GDM1 (cell line): Measurements from ENCODE around the gene FNBP1.
"Not testable (repeated sequence)": the region's sequence is repeated elsewhere in the genome, so short reads cannot be mapped to it uniquely, and the experiment has no call there.

ENCODE experiments used
- DNase-seq: peaks from one replicate; lab custom pipeline; 2025; lab: John Stamatoyannopoulos, UW

Gene FNBP1

GRCh38 chr9:129991139-129991538, 51.9 kb downstream of the FNBP1 start:
- not testable (repeated sequence) for DNase-seq

DNA sequence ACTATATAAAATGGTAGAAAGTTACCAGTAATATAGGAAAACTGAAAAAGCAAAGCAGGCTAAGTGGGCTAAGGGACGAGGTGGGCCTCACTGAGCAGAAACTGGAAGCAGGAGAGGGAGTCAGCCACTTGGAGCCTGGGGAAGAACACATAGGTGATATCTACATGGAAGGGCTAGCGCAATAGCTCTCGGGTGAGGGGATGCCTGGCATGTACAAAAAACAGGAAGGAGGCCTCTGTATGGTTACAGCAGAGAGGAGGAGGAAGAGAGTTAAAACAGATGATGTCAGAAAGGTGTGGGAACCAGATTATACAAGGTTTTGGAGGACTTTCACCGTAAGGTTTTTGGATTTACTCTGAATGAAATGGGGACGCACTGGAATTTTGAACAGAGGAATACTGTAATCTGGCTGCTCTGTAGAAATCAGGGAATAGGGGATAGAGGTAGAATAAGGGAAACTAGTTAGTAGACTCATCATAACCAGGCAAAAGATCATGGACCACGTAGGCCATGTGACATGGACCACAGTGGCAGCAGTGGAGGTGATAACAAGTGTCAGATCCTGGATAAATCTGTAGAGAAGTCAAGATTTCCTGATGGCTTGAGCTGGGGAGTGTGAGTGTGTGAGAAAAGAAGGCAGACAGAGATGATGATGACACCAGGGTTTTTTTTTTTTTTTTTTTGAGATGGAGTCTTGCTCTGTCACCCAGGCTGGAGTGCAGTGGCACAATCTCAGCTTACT, 52.5 kb downstream of the FNBP1 start:
- no peak for DNase-seq

DNA sequence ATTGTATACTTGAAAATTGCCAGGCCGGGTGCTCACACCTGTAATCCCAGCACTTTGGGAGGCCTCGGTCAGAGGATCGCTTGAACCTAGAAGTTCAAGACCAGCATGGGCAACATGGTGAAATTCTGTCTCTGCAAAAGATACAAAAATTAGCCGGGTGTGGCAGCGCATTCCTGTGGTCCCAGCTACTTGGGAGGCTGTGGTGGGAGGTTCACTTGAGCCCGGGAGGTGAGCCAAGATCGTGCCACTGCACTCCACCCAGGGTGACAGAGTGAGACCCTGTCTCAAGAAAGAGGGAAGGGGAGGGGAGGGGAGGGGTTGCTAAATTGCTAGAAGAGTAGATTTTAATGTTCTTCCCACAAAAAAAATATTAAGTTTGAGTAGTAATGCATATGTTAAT, 53.2 kb downstream of the FNBP1 start:
- no peak for DNase-seq

GRCh38 chr9:129989362-129989708, 53.7 kb downstream of the FNBP1 start:
- DNase-seq, result no peak

DNA sequence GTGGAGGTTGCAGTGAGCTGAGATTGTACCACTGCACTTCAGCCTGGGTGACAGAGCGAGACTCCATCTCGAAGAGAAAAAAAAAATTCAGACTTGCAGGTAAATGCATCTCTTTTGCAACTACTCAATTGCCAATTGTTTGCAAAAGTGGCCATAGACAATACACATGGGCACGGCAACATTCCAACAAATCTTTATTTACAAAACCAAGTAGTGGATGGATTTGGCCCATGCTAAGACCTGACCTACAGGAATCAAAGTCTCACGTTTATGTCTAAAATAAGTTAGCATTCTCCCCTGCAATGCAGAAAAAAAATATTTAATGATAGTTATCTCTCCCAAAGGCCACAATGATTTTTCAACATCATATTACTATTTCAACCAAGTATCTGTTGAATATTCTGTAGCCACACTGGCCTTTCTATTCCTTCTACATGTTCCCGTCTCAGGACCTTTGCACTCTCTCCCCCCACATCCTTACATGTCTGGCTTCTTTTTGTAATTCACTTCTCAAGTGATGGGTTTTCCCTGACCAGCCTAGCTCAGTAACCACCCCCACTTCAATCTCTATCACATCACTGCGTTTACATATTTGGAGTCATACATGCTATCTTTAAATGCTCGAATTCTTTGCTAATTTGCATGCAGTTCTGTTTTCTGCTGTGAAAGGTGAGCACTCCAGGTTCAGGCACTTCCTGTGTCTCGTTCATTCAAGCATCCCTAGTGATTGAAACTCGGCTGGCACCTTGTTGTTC, 54.2 kb downstream of the FNBP1 start:
- DNase-seq, result no peak

DNA sequence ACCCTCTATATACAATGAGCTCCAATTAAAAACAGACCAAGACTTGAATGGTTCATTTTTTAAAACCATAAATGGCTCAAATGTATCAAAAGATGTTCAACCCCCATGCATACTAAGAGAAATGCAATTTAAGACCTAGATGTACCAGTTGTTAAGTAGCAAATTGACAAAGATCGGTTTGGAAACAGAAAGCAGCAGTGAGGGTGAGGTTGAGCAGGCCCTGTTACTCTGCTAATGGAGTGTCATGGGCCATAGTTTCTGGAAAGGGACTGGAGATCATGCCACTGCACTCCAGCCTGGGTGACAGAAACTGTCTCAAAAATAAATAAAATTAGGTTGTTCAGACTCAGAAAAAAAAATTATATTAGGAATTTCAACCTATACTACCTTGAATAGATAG, 55.0 kb downstream of the FNBP1 start:
- DNase-seq, result no peak

- no peak for DNase-seq
Observed at GRCh38 chr9:129987047-129987446, 55.9 kb downstream of the FNBP1 start.

DNA sequence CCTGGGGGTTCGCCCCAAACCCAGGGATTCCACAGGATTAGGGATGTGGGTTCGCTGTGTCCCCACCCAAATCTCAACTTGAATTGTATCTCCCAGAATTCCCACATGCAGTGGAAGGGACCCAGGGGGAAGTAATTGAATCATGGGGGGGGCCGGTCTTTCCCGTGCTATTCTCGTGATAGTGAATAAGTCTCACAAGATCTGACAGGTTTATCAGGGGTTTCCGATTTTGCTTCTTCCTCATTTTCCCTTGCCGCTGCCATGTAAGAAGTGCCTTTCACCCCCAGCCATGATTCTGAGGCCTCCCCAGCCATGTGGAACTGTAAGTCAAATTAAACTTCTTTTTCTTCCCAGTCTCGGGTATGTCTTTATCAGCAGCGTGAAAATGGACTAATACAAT, 58.4 kb downstream of the FNBP1 start:
- not testable (repeated sequence) for DNase-seq

- no peak for DNase-seq
Observed at GRCh38 chr9:129983891-129984290, 59.1 kb downstream of the FNBP1 start.

DNA sequence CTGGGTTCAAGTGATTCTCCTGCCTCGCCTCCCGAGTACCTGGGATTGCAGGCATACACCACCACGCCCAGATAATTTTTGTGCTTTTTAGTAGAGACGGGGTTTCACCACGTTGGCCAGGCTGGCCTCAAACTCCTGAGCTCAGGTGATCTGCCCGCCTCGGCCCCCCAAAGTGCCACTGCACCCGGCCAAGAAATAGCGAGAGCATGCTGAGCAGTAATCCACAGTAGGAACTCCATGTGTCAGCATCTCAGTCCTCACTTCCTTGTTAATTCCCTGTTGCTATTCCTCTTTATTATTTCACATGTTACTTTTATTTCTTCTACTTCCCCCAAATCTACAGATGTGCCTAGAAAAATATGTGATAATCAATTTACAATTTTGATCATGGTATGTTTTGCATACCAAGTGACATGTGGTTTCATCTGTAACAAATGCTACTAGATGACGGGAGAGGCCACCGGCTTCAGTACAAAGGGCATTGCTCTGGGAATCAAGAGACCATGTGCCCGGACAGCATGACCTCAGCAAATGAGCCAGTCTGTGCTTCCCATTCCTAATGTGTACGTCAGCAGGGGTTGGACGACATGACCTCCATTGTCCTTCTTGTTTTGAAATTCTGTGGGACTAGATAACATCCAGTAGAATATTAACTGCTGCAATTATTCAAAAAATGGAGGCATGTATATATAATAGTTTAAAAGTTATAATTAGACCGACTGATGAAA, 61.6 kb downstream of the FNBP1 start:
- no peak for DNase-seq

- DNase-seq, result not testable (repeated sequence)
Observed at GRCh38 chr9:129980224-129980623, 62.8 kb downstream of the FNBP1 start.

DNA sequence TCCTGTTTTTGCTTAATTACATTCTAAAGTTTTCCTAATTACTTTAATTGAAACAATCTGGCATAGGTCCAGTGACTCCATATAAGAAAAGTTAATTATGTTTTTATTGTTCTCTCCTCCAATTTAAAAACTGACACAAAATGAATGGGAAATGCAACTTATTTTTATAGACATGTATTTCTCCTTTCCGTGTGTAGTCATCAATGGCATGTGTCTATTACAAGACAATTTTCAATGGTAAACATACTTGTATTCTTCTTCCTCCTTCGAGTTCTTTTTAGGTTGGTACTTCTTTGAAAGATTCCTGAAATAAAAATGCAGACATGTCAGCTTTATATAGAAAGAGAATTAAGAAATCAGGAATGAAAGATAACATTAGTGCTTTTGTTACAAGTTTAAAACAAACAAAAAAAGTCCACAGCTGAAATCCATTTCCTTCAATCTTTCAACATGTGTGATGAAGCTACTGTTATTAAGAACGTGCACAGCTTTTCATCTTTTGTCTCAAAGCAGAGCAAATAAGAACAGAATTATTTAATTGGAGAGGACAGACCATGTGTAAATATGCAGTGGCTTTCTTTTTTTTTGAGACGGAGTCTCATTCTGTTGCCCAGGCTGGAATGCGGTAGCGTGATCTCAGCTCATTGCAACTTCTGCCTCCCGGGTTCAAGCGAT, 63.8 kb downstream of the FNBP1 start:
- no peak for DNase-seq

GRCh38 chr9:129972816-129973215, 70.2 kb downstream of the FNBP1 start:
- no peak for DNase-seq

DNA sequence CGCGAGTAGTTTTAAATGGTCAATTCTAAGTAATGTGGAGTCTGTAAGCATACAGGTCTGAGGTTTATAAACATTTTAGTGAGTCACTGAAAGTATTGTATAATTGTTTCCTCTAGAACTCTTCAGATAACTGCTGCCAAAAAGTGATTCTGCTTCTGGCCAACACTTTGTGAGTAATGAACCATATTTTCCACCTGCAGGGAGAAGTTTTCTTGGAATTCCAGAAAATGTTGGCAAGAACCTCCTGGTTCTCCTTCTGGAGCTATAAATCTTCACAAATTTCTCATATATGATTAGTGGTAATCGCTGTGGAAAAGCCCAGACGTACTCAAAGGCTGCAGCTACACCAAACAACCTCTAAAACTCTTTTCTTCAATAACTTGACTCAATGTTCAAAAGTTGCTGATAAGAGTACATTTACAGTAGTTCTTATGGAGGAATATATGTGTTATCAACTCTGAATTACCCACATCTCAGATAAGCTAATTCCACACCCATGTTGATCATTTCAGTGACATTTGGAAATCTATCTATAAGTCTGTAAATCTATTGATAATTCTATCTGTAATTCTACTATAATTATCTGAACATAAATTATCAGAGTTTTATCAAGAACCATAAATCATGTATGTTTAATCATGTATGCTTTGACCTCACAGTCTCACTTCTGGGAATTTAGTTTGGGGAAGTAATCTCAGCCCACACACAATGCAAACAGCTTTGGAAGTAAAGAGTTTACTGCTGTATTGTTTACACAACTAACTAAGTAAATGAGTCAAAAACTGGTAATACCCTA, 74.1 kb downstream of the FNBP1 start:
- no peak for DNase-seq

DNA sequence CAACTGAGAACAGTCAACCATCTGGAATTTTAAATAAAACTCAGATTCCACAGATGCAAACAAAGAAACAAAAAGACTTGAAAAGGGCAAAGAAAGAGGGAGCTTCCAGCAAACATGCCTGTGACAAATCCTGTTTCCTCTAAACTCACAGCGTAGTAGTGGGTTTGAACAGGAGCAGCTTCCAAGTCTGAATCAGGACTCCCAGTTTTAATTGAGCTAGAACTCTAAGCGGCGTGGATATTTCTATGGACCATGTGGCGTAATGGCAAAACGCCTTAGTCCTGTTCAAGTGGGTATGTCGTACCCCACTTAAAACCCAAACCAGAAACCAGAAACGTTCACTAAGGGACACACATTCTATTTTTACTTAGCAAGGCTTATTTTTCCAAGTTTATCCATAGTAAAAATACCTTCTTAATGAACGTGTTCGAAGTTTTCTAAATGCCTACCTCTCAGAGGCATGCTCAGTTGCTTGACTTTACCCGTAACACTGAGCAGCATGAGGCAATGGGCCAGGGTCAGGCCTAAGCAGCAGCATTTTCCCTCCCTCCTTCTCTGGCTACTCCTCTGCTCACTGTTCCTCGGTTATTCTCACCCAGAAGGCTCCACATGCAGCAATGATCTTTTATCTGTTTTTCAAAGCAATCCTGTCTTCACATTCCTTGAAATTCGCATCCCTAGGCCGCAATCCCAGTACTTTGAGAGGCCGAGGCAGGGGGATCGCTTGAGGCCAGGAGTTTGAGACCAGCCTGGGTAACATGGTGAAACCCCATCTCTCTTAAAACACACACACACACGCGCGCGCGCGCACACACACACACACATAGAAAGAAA, 77.9 kb downstream of the FNBP1 start:
- no peak for DNase-seq

DNA sequence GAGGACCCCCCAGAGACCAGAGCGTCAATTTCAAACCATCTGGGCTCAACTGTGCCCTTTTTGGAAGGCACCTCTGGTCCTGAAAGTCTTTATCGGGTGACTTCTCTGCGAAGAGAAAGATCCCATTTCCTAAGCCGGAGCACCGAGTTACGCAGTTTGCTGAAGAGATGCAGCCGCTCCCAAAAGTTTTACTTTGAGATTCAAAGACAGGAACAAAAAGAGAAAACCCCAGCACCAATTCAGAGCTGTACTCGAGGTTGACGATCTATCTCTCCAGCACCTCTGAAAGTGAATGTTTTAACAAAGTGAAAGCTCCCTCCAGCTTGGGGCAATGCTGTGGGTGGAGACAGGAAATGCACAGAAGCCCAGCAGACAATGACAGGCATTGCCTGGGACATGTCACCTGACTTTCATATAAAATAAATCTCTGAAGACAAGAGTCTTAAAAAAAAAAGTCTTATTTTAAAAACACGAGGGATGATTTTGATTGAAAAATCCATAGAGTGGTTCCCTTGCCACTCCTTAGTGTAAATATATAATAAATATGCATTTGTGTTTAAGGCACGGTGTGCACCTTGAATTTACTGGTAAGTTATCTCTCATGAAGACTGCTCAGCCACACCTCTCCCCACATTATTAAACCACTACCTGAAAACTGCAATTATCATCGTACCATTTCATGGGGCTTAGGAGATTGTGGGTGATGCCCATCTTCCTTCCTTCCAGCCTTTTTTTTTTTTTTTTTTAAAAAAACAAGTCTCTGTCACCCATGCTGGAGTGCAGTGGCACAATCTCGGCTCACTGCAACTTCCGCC, 79.9 kb downstream of the FNBP1 start:
- DNase-seq, result no peak

GRCh38 chr9:129962451-129962864, 80.5 kb downstream of the FNBP1 start:
- DNase-seq, result no peak

DNA sequence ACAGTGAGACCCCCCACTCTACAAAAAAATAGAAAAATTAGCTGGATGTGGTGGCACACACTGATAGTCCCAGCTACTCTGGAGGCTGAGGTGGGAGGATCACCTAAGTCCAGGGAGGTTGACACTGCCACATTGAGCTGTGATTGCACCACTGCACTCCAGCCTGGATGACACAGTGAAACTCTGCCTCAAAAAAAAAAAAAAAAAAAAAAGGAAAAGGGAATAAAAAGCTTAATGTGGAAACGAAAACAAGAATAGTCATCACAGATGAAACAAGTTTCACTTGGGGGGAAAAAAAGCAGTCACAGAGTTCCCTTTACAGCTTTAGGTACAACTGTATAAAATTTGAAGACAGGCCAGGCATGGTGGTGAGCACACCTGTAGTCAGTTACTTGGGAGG, 84.2 kb downstream of the FNBP1 start:
- DNase-seq, result no peak

- DNase-seq, result peak; percentile 62
Observed at GRCh38 chr9:129954868-129955550, 88.0 kb downstream of the FNBP1 start.
